Gastrocnemius medialis (tissue), 4 donors: Measurements from ENCODE around the gene ALCAM. TPM values are rescaled to one million over a fixed set of nuclear protein-coding genes. Genes with fewer than 3 reads are reported as not detected.

Experiments used
- ATAC-seq, 2 donors: fragments of 150-250 bp; one replicate each; pipeline ENCODE4 v1.9.1; 2016
- DNase-seq, 2 donors: peaks; one replicate each; pipeline ENCODE4 v3.0.0-alpha.2; 2019
- H3K27ac ChIP-seq, 4 donors: fragments of 200-600 bp; sonication (generic); 1 replicate in 1 of 4; 2 replicates in 3 of 4; pipeline ENCODE4 v1.5.1; 2016 to 2018; ENCODE audit warnings: mild to moderate bottlenecking in 2 of 4, moderate library complexity in 1 of 4
- H3K27me3 ChIP-seq, 3 donors: fragments of 200-600 bp; sonication (generic) in 2 of 3; 1 replicate in 1 of 3; 2 replicates in 2 of 3; pipeline versions ENCODE4 v1.5.1 to v1.6.0; 2016 to 2019; ENCODE audit warnings: mild to moderate bottlenecking in 1 of 3, moderate library complexity in 1 of 3
- H3K36me3 ChIP-seq, 2 donors: fragments of 200-600 bp; sonication (generic) in 1 of 2; one replicate each; pipeline ENCODE4 v1.5.1; 2017 to 2018
- H3K4me1 ChIP-seq, 2 donors: fragments of 200-600 bp; sonication (generic) in 1 of 2; one replicate each; pipeline ENCODE4 v1.5.1; 2016 to 2017; ENCODE audit warnings: mild to moderate bottlenecking in 2 of 2
- H3K4me3 ChIP-seq, 4 donors: fragments of 200-600 bp; sonication (generic) in 3 of 4; 1 replicate in 1 of 4; 2 replicates in 3 of 4; pipeline ENCODE4 v1.5.1; 2016 to 2019; ENCODE audit warnings: mild to moderate bottlenecking in 2 of 4
- H3K9me3 ChIP-seq, 3 donors: fragments of 200-600 bp; sonication (generic) in 2 of 3; 1 replicate in 1 of 3; 2 replicates in 2 of 3; pipeline ENCODE4 v1.5.1; 2016 to 2019
- POLR2A ChIP-seq, 2 donors: fragments of 450-650 bp; IDR thresholded peaks; one replicate each; pipeline ENCODE4 v1.6.1; 2017; ENCODE audit warnings: antibody characterized with exemption in 2 of 2, mild to moderate bottlenecking in 2 of 2, moderate library complexity in 2 of 2
- in situ Hi-C, 4 donors: fragments of 200-750 bp; cut with MboI; loops; one replicate each; pipeline versions ENCODE4 v1.15.0 to v1.8.0; 2017; ENCODE audit warnings: low sequenced_read_pairs in 4 of 4
- intact Hi-C: fragments of 100-400 bp; cut with DNase I; formaldehyde crosslinking; loops from one replicate; pipeline ENCODE4 v1.15.1; 2023; ENCODE audit warnings: low total_unique reads
- total RNA-seq, 4 donors: library from RNA; depleted of rRNA; stranded (reverse); fragments of >200 nt; gene quantifications; one replicate each; pipeline versions ENCODE4 v1.1.0 to v1.2.3, GENCODE V29; 2016
- TF ChIP-seq, protein P1 (sequence below), 5 experiments: fragments of 450-650 bp in 3 of 5; fragments of 200-600 bp in 2 of 5; sonication (generic) in 2 of 5; IDR thresholded peaks in 4 of 5; conservative IDR thresholded peaks in 1 of 5; 1 replicate in 4 of 5; 2 replicates in 1 of 5; pipeline ENCODE4 v1.5.1; 2016 to 2019; ENCODE audit warnings: antibody characterized with exemption in 5 of 5, mild to moderate bottlenecking in 3 of 5, moderate library complexity in 3 of 5

ALCAM gene
- total RNA-seq, 4 donors from 2014 or later: 0.82 to 3.5 (median 1.6) TPM

DNA sequence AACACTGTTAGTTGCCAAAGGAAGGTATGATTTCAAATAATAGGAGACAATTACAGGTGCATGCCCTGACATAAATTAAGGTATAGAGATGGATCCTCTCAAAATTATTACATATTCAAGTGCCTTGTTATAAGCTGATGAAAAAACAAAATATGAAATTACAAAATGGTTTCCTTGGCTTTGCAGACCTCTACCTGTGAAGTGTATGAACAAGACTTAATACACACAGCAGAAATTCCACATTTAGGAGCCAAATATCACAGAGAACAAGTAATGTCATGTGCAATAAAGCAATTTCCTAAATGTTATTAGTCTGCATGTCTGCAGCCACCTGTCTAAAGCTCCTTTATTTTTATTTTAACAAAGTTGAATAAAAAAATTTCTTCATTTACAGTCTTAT is 151.5 kb downstream of the ALCAM start:
- Histone ChIP-seq H3K4me1 (no peaks in the 10 kb centered on the region), H3K36me3 (no peaks in the 10 kb centered on the region), H3K4me3 (no peak overlapping the region), H3K27me3 (no peaks in the 10 kb centered on the region), H3K9me3 (no peaks in the 10 kb centered on the region), H3K27ac (no peak overlapping the region)
- intact Hi-C loops (no loop called here), in situ Hi-C loops (no loop called here)
- TF ChIP-seq POLR2A (IDR thresholded peaks at IDR 0.05): no peak
- TF ChIP-seq, protein P1, sequence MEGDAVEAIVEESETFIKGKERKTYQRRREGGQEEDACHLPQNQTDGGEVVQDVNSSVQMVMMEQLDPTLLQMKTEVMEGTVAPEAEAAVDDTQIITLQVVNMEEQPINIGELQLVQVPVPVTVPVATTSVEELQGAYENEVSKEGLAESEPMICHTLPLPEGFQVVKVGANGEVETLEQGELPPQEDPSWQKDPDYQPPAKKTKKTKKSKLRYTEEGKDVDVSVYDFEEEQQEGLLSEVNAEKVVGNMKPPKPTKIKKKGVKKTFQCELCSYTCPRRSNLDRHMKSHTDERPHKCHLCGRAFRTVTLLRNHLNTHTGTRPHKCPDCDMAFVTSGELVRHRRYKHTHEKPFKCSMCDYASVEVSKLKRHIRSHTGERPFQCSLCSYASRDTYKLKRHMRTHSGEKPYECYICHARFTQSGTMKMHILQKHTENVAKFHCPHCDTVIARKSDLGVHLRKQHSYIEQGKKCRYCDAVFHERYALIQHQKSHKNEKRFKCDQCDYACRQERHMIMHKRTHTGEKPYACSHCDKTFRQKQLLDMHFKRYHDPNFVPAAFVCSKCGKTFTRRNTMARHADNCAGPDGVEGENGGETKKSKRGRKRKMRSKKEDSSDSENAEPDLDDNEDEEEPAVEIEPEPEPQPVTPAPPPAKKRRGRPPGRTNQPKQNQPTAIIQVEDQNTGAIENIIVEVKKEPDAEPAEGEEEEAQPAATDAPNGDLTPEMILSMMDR (IDR thresholded peaks at IDR 0.05 in 4 of 5, conservative IDR thresholded peaks at IDR 0.05 in 1 of 5): no peak
- DNase-seq (no peak), ATAC-seq (no peak)

DNA sequence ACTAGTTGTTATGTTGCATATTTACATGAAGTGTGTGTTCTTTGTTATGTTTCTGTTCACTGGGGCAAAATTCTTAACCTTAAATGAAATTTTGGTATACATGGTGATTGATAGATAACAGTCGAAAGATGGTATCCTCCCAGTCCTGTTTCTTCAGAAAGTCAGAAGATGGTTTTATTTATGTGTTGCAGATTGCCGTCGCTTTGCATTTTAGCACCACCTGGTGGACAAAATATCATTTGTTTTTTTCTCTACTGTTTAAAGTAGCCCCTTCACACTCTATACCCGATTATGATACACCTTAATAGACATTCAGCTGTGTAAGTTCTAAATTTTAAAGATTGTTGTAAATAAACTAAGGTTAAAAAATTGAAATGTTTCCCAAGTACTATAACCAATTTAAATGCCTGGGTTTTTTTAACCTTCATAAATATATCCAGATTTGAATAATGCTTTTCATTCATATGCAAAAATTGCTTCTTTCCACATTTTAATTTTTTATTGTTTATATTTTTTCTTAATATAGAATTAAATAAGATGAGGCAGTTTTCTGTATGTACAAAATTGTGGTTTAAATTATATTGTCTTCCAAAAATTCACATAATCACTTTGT is 152.2 kb downstream of the ALCAM start:
- Histone ChIP-seq H3K4me3 (no peak overlapping the region), H3K27ac (no peak overlapping the region), H3K4me1 (no peaks in the 10 kb centered on the region), H3K36me3 (no peaks in the 10 kb centered on the region), H3K27me3 (no peaks in the 10 kb centered on the region), H3K9me3 (no peaks in the 10 kb centered on the region)
- in situ Hi-C loops: no loop called here
- intact Hi-C loops: no loop called here
- no peak for ATAC-seq
- DNase-seq: no peak
- TF ChIP-seq POLR2A (IDR thresholded peaks at IDR 0.05): no peak
- TF ChIP-seq, protein P1 (IDR thresholded peaks at IDR 0.05 in 4 of 5, conservative IDR thresholded peaks at IDR 0.05 in 1 of 5): peak in 4 of 5 experiments; percentile 15 to 60 (median 44)

DNA sequence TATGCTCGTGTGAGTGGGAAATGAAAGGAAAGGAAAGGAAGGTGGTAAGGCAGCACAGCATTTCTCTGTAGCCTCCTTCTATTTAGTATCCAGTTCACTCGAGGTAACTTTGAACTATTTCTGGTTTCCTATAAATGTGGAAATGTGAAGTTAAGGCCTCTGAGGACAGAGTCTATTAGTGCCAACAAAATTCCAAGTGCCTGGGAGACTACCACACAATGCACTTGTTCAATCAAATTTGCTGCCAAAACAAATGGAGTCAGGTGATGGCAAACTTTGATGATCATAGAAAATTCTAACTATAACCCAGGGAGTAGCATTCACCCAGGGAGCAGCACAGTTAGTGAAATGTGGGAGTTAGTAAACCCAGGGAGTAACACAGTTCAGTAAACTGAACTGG is 155.1 kb downstream of the ALCAM start:
- intact Hi-C loops (no loop called here), in situ Hi-C loops (no loop called here)
- DNase-seq (no peak), ATAC-seq (no peak)
- Histone ChIP-seq H3K27ac (no peak overlapping the region), H3K9me3 (no peaks in the 10 kb centered on the region), H3K27me3 (no peaks in the 10 kb centered on the region), H3K36me3 (no peaks in the 10 kb centered on the region), H3K4me3 (no peak overlapping the region), H3K4me1 (no peaks in the 10 kb centered on the region)
- TF ChIP-seq POLR2A (IDR thresholded peaks at IDR 0.05): no peak
- TF ChIP-seq, protein P1 (IDR thresholded peaks at IDR 0.05 in 4 of 5, conservative IDR thresholded peaks at IDR 0.05 in 1 of 5): no peak

DNA sequence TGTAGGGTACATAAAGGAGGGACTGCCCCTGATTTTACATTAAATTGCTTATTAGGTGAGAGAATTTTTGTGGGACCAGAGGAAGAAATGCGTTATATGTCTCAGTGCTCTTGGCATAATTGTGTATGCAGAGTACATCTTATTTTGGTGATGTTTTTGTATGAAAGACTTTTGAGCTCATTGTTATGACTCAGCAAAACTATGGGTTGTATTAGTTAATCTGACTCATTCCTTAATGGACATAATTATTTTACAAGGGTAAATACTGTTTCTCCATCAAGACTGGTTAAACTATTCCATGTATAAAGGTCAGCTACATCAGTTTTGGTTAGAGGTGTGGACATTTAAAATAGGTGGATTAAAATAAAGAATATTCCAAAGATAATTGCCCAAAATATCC is 156.8 kb downstream of the ALCAM start:
- intact Hi-C loops: no loop called here
- Histone ChIP-seq H3K27me3 (no peaks in the 10 kb centered on the region), H3K27ac (no peak overlapping the region), H3K4me3 (no peak overlapping the region), H3K36me3 (no peaks in the 10 kb centered on the region), H3K9me3 (no peaks in the 10 kb centered on the region), H3K4me1 (no peaks in the 10 kb centered on the region)
- no peak for TF ChIP-seq POLR2A (IDR thresholded peaks at IDR 0.05)
- TF ChIP-seq, protein P1 (IDR thresholded peaks at IDR 0.05 in 4 of 5, conservative IDR thresholded peaks at IDR 0.05 in 1 of 5): no peak
- in situ Hi-C loops: no loop called here
- DNase-seq (no peak), ATAC-seq (no peak)

DNA sequence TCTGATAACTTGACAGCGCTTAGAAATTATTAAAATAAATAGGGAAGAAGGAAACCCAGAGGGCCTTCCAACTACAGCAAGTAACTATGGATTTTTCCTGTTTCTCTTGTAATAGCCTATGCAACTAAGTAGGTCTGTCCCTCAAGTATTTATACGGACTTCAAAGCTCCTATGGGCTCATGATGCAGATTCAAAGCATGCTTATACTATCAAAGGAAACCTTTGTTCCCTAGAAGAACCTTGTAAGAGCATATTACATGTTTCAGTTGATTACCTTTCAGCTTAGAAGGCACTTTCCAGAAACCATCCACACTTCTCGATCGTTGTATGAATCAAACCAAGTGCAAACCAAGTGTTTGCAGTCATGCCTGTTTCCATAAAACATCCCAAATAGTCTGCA is 158.8 kb downstream of the ALCAM start:
- no peaks in the 10 kb centered on the region for H3K9me3 ChIP-seq
- H3K27ac ChIP-seq: no peak overlapping the region
- H3K27me3 ChIP-seq: no peaks in the 10 kb centered on the region
- H3K4me3 ChIP-seq: no peak overlapping the region
- no peaks in the 10 kb centered on the region for H3K36me3 ChIP-seq
- ATAC-seq: no peak
- intact Hi-C loops (no loop called here), in situ Hi-C loops (no loop called here)
- TF ChIP-seq, protein P1 (IDR thresholded peaks at IDR 0.05 in 4 of 5, conservative IDR thresholded peaks at IDR 0.05 in 1 of 5): no peak
- no peak for TF ChIP-seq POLR2A (IDR thresholded peaks at IDR 0.05)
- no peaks in the 10 kb centered on the region for H3K4me1 ChIP-seq
- no peak for DNase-seq
